Left lung (tissue), 10 donors: ENCODE results near the gene ADGRB3. TPM values are rescaled to one million over a fixed set of nuclear protein-coding genes. Genes with fewer than 3 reads are reported as not detected.
"Not testable (repeated sequence)": the region's sequence is repeated elsewhere in the genome, so short reads cannot be mapped to it uniquely, and the experiment has no call there.

Experiments
- ATAC-seq: fragments of 200-7000 bp; cut with Tn5 transposase; one replicate; pipeline ENCODE4 v1.9.1; 2020; ENCODE audit warnings: moderate library complexity
- DNase-seq, 4 donors: peaks; one replicate each; pipeline ENCODE4 v3.0.0-alpha.2; 2013 to 2020
- H3K27ac ChIP-seq, 2 donors: fragments of 200-600 bp; sonication (generic) in 1 of 2; one replicate each; pipeline versions ENCODE4 v1.5.0 to v1.8.0; 2020 to 2021
- H3K27me3 ChIP-seq, 2 donors: fragments of 200-600 bp; sonication (generic) in 1 of 2; one replicate each; pipeline versions ENCODE4 v1.5.0 to v1.8.0; 2020 to 2021
- H3K36me3 ChIP-seq, 2 donors: fragments of 200-600 bp; sonication (generic) in 1 of 2; one replicate each; pipeline versions ENCODE4 v1.5.0 to v1.8.0; 2020 to 2021
- H3K4me1 ChIP-seq, 2 donors: fragments of 200-600 bp; one replicate each; pipeline ENCODE4 v1.8.0; 2021
- H3K4me3 ChIP-seq, 2 donors: fragments of 200-600 bp; sonication (generic) in 1 of 2; one replicate each; pipeline versions ENCODE4 v1.5.0 to v1.8.0; 2020 to 2021; ENCODE audit warnings: mild to moderate bottlenecking in 1 of 2
- H3K9me3 ChIP-seq, 2 donors: fragments of 200-600 bp; sonication (generic) in 1 of 2; one replicate each; pipeline versions ENCODE4 v1.5.0 to v1.8.0; 2020 to 2021
- CTCF ChIP-seq, 2 donors: fragments of 200-600 bp; sonication (generic) in 1 of 2; IDR thresholded peaks; one replicate each; pipeline versions ENCODE4 v1.5.0 to v1.8.0; 2021; ENCODE audit warnings: antibody characterized with exemption in 2 of 2
- intact Hi-C, 2 donors: fragments of 100-400 bp; cut with DNase I; formaldehyde crosslinking; loops; one replicate each; pipeline versions ENCODE4 v1.11.2 to v1.14.2; 2022
- polyA plus RNA-seq, 6 donors: library from polyadenylated mRNA; unstranded; fragments of 120-200 nt; gene quantifications; one replicate each; pipeline ENCODE4 v1.2.1, GENCODE V29; 2013; ENCODE audit not compliant: insufficient read length in 6 of 6
- total RNA-seq, 2 donors: library from RNA; stranded (reverse); fragmentation: NEBNext Ultra II Directional; extraction: Animal tissue kit (Norgen Biotek cat#: 25700); gene quantifications; one replicate each; pipeline ENCODE4 v1.2.1, GENCODE V29; 2021
- donor health status: DM: no; HTN: yes; CAD: no.
- donor health status: DM: no; HTN: no; CAD: no.

Gene ADGRB3
- total and polyA plus RNA-seq, 8 donors = 2.0 to 22.4 (median 13.7) TPM

GRCh38 chr6:68973066-68973465 lies 338.0 kb downstream of the ADGRB3 start:
- Histone ChIP-seq H3K27me3 (no peaks in the 10 kb centered on the region), H3K27ac (no peak overlapping the region), H3K4me3 (no peak overlapping the region), H3K36me3 (no peaks in the 10 kb centered on the region), H3K9me3 (no peaks in the 10 kb centered on the region), H3K4me1 (no peaks in the 10 kb centered on the region)
- DNase-seq (no peak), ATAC-seq (no peak)
- intact Hi-C loops = no loop called here
- no peak for TF ChIP-seq CTCF (IDR thresholded peaks at IDR 0.05)

GRCh38 chr6:68975064-68975463 lies 340.0 kb downstream of the ADGRB3 start:
- Histone ChIP-seq H3K4me3 (no peak overlapping the region), H3K4me1 (no peaks in the 10 kb centered on the region), H3K27ac (no peak overlapping the region), H3K9me3 (no peaks in the 10 kb centered on the region), H3K27me3 (no peaks in the 10 kb centered on the region), H3K36me3 (no peaks in the 10 kb centered on the region)
- DNase-seq (peak in 1 of 4 donors; percentile 23), ATAC-seq (no peak)
- intact Hi-C loops = no loop called here
- TF ChIP-seq CTCF (IDR thresholded peaks at IDR 0.05) = no peak

GRCh38 chr6:68975816-68976215 lies 340.7 kb downstream of the ADGRB3 start:
- intact Hi-C loops = no loop called here

DNA sequence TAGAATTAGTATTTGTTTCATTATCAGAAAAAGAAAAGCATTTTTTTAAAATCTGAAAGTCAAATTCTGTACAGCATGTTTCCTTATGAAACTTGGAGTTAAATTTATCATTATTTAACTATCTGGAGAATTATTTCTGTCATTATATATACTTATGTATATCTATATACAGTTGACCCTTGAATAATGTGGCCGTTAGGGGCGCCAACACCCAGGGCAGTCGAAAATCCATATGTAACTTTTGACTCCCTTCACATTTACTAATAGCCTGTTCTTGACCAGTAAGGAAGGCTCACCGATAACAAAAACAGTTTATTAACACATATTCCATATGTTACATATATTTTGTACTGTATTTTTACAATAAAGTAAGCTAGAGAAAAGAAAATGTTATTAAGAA lies 341.2 kb downstream of the ADGRB3 start:
- Histone ChIP-seq H3K27me3 (no peaks in the 10 kb centered on the region), H3K9me3 (no peaks in the 10 kb centered on the region), H3K4me3 (no peak overlapping the region), H3K4me1 (no peaks in the 10 kb centered on the region), H3K27ac (no peak overlapping the region), H3K36me3 (no peaks in the 10 kb centered on the region)
- intact Hi-C loops = no loop called here
- ATAC-seq (no peak), DNase-seq (no peak)
- no peak for TF ChIP-seq CTCF (IDR thresholded peaks at IDR 0.05)

More at GRCh38 chr6:68975816-68976215, 340.7 kb downstream of the ADGRB3 start:
- H3K4me3 ChIP-seq = no peak overlapping the region
- no peak for DNase-seq
- no peak overlapping the region for H3K27ac ChIP-seq
- H3K9me3 ChIP-seq = no peaks in the 10 kb centered on the region
- ATAC-seq = no peak
- no peaks in the 10 kb centered on the region for H3K4me1 ChIP-seq
- no peak for TF ChIP-seq CTCF (IDR thresholded peaks at IDR 0.05)
- no peaks in the 10 kb centered on the region for H3K36me3 ChIP-seq
- H3K27me3 ChIP-seq = no peaks in the 10 kb centered on the region

DNA sequence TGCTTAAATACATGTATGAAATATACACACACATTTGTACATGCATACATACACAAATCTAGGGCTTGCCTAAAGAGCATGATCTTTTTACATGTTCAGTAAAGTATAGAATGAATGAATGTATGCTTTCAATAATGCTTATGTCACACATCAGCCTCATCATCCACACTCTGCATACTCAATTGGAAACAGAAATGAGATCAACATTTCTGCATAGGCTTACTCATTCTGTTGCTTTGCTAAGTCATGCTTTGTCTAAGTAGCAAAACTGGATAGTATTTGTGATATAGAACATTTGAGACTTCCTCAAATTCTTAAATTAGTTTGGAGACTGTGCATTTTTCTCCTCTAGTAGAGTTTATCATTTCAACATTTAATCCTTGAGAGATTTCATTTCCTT lies 343.3 kb downstream of the ADGRB3 start:
- Histone ChIP-seq H3K9me3 (no peaks in the 10 kb centered on the region), H3K4me1 (no peaks in the 10 kb centered on the region), H3K4me3 (no peak overlapping the region), H3K27me3 (no peaks in the 10 kb centered on the region), H3K27ac (no peak overlapping the region), H3K36me3 (no peaks in the 10 kb centered on the region)
- intact Hi-C loops = no loop called here
- TF ChIP-seq CTCF (IDR thresholded peaks at IDR 0.05) = no peak
- DNase-seq (no peak), ATAC-seq (no peak)

- H3K4me1 ChIP-seq, H3K27me3 ChIP-seq, ATAC-seq, H3K4me3 ChIP-seq, H3K36me3 ChIP-seq, DNase-seq, H3K9me3 ChIP-seq, H3K27ac ChIP-seq, intact Hi-C loops: not testable (repeated sequence)
Measured at GRCh38 chr6:68981668-68982067, 346.6 kb downstream of the ADGRB3 start.
